Endometrium (tissue), 2 donors: Measurements from ENCODE around the gene CEND1.

Experiments used
- FAIRE-seq: peaks from 2 replicates; lab custom pipeline; 2012; peaks lifted over from hg19 to GRCh38; lab: Jason Lieb, UNC
- donor health status: control.
- donor health status: control.

Gene CEND1

GRCh38 chr11:827146-827896 lies 37.4 kb upstream of the CEND1 start:
- no peak for FAIRE-seq

- FAIRE-seq, result no peak
Measured at GRCh38 chr11:826836-827145, 36.9 kb upstream of the CEND1 start.

GRCh38 chr11:826227-826621 lies 36.3 kb upstream of the CEND1 start:
- no peak for FAIRE-seq

- FAIRE-seq, result no peak
Measured at GRCh38 chr11:825366-826226, 35.7 kb upstream of the CEND1 start.

GRCh38 chr11:824942-825341 lies 35.1 kb upstream of the CEND1 start:
- no peak for FAIRE-seq

- FAIRE-seq, result no peak
Measured at GRCh38 chr11:824292-824880, 34.5 kb upstream of the CEND1 start.

- FAIRE-seq, result no peak
Measured at GRCh38 chr11:823441-824291, 33.8 kb upstream of the CEND1 start.

- no peak for FAIRE-seq
Measured at GRCh38 chr11:821512-822371, 31.9 kb upstream of the CEND1 start.

- no peak for FAIRE-seq
Measured at GRCh38 chr11:820655-821511, 31.0 kb upstream of the CEND1 start.

GRCh38 chr11:819943-820649 lies 30.2 kb upstream of the CEND1 start:
- FAIRE-seq, result no peak

- FAIRE-seq, result no peak
Measured at GRCh38 chr11:819129-819931, 29.4 kb upstream of the CEND1 start.

GRCh38 chr11:818396-819128 lies 28.7 kb upstream of the CEND1 start, which contains the start of gene PNPLA2:
TSS of gene PNPLA2 (plus strand) at chr11:818914. CDS start at chr11:819719, 805 bp downstream.
- no peak for FAIRE-seq

- FAIRE-seq, result no peak
Measured at GRCh38 chr11:816433-816779, 26.5 kb upstream of the CEND1 start.

- FAIRE-seq, result no peak
Measured at GRCh38 chr11:815675-816432, 26.0 kb upstream of the CEND1 start.

- FAIRE-seq, result no peak
Measured at GRCh38 chr11:813456-814096, 23.7 kb upstream of the CEND1 start.

- FAIRE-seq, result no peak
Measured at GRCh38 chr11:813072-813455, 23.2 kb upstream of the CEND1 start.

GRCh38 chr11:812390-812789 lies 22.5 kb upstream of the CEND1 start:
- FAIRE-seq, result no peak
